ENCODE data around the gene DHX35. TPM values are rescaled to one million over a fixed set of nuclear protein-coding genes. Genes with fewer than 3 reads are reported as not detected.

DHX35 gene
- total RNA-seq, 1 experiment from 2014 or later, result 20.4 TPM

DNA sequence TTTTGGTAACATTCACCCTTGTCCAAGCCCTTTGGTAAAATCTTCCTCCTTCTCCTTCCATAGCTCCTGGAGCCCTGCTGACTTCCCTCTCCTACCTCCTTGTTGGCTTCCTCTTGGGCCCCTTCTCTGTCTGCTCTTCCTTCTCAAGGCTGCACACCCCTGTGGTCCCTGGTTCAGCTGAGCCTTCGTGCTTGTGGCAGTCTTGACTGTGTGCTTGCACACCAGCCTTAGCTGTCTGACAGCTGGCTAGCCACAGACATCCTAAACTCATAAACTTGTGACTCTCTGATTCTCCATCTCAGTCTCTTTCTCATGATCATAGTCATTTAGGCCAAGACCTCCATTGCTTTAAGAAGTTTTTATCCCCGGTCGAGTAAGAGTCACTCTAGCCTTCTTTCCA, 37.1 kb downstream of the DHX35 start:
- ATAC-seq (no peak), DNase-seq (ENCODE audit: low spot score) (no peak)
- Mint-ChIP-seq H3K4me3 (no peak overlapping the region), H3K4me1 (no peaks in the 10 kb centered on the region), H3K27me3 (ENCODE audit: low read depth) (no peaks in the 10 kb centered on the region), H3K9me3 (no peaks in the 10 kb centered on the region), H3K36me3 (peaks cover 52% of the 10 kb centered on the region), H3K27ac (0 out of 2 replicates have a peak overlapping the region, but pooled peaks have one; percentile 5)
- TF ChIP-seq NFATC4 (CRISPR knock-in tag; IDR thresholded peaks at IDR 0.05), result no peak
- no peak for TF ChIP-seq ZBTB21 (CRISPR knock-in tag; IDR thresholded peaks at IDR 0.05; ENCODE audit: borderline replicate concordance)
- TF ChIP-seq, protein P1, sequence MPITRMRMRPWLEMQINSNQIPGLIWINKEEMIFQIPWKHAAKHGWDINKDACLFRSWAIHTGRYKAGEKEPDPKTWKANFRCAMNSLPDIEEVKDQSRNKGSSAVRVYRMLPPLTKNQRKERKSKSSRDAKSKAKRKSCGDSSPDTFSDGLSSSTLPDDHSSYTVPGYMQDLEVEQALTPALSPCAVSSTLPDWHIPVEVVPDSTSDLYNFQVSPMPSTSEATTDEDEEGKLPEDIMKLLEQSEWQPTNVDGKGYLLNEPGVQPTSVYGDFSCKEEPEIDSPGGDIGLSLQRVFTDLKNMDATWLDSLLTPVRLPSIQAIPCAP (CRISPR knock-in tag; IDR thresholded peaks at IDR 0.05), result no peak
- TF ChIP-seq, protein P2, sequence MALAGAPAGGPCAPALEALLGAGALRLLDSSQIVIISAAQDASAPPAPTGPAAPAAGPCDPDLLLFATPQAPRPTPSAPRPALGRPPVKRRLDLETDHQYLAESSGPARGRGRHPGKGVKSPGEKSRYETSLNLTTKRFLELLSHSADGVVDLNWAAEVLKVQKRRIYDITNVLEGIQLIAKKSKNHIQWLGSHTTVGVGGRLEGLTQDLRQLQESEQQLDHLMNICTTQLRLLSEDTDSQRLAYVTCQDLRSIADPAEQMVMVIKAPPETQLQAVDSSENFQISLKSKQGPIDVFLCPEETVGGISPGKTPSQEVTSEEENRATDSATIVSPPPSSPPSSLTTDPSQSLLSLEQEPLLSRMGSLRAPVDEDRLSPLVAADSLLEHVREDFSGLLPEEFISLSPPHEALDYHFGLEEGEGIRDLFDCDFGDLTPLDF (CRISPR knock-in tag; IDR thresholded peaks at IDR 0.05), result no peak
- TF ChIP-seq FOXP1 (CRISPR knock-in tag; IDR thresholded peaks at IDR 0.05; ENCODE audit: borderline replicate concordance), result no peak
- no peak for TF ChIP-seq KAT7 (CRISPR knock-in tag; IDR thresholded peaks at IDR 0.05; ENCODE audit: borderline replicate concordance)
- TF ChIP-seq SMAD4 (CRISPR knock-in tag; IDR thresholded peaks at IDR 0.05), result no peak
- TF ChIP-seq MXD4 (CRISPR knock-in tag; IDR thresholded peaks at IDR 0.05; ENCODE audit: borderline replicate concordance), result no peak
- TF ChIP-seq ZNF281 (CRISPR knock-in tag; IDR thresholded peaks at IDR 0.05), result no peak
- no peak for TF ChIP-seq JUN (CRISPR knock-in tag; IDR thresholded peaks at IDR 0.05)
- no peak for TF ChIP-seq CTCF (IDR thresholded peaks at IDR 0.05)
- TF ChIP-seq NR3C1 (CRISPR knock-in tag; conservative IDR thresholded peaks at IDR 0.05; ENCODE audit: low read depth), result no peak
- TF ChIP-seq, protein P3, sequence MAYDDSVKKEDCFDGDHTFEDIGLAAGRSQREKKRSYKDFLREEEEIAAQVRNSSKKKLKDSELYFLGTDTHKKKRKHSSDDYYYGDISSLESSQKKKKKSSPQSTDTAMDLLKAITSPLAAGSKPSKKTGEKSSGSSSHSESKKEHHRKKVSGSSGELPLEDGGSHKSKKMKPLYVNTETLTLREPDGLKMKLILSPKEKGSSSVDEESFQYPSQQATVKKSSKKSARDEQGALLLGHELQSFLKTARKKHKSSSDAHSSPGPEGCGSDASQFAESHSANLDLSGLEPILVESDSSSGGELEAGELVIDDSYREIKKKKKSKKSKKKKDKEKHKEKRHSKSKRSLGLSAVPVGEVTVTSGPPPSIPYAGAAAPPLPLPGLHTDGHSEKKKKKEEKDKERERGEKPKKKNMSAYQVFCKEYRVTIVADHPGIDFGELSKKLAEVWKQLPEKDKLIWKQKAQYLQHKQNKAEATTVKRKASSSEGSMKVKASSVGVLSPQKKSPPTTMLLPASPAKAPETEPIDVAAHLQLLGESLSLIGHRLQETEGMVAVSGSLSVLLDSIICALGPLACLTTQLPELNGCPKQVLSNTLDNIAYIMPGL (CRISPR knock-in tag; IDR thresholded peaks at IDR 0.05), result no peak
- no peak for TF ChIP-seq CREM (CRISPR knock-in tag; IDR thresholded peaks at IDR 0.05)
- no peak for TF ChIP-seq ERG (CRISPR knock-in tag; IDR thresholded peaks at IDR 0.05)
- TF ChIP-seq, protein P4, sequence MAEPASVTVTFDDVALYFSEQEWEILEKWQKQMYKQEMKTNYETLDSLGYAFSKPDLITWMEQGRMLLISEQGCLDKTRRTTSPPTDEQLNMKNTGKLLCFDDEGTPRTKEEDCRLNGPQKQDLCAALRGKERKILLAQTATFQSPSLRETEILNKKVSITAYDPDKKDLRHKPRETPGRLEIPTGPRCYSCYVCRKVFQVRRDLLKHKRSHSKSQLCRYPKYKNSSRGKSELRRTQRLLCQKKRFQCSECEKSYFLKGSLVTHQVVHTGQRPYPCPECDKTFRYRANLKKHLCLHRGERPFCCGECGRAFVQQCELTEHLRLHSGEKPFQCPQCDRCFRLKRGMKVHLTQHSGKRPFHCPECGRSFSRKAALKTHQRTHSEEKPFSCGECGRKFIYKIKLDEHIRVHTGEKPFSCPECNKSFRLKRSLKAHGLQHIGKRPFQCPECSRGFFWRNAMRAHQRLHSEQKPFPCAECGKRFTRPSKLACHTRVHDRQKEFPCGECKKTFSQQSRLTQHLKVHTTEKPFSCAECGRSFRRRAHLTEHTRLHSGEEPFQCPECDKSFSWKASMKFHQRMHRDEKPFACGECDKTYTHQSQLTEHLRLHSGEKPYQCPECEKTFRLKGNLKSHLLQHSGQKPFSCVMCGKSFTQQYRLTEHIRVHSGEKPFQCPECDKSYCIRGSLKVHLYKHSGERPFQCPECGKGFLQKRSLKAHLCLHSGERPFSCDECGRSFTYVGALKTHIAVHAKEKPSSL (CRISPR knock-in tag; conservative IDR thresholded peaks at IDR 0.05), result no peak
- no peak for TF ChIP-seq CREB1 (CRISPR knock-in tag; IDR thresholded peaks at IDR 0.05)
- no peak for TF ChIP-seq OVOL2 (CRISPR knock-in tag; IDR thresholded peaks at IDR 0.05; ENCODE audit: borderline replicate concordance)
- no peak for TF ChIP-seq NR2C2 (CRISPR knock-in tag; IDR thresholded peaks at IDR 0.05)
- POLR2A ChIA-PET, result no interaction called here
- CTCF ChIA-PET, result interaction anchor here (0.6 kb wide), 1 partner anchor 51 kb away, joined by 4 read pairs; no protein-coding TSS in a partner anchor
